Measurements from ENCODE around the gene DUOXA1.
"Not testable (repeated sequence)": the region's sequence is repeated elsewhere in the genome, so short reads cannot be mapped to it uniquely, and the experiment has no call there.

Gene DUOXA1

DNA sequence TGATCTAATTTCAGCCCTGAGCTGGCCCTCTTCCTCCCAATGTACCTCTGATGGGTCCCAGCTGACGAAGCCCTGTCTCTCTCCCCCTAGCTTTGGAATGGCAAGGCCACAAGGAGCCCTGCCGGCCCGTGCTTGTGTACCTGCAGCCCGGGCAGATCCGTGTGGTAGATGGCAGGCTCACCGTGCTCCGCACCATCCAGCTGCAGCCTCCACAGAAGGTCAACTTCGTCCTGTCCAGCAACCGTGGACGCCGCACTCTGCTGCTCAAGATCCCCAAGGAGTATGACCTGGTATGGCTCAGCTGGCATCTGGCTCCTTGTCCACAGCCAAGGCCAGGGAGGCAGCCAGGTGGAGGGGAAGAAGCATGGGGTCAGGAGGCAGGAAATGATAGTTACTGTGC lies 14.3 kb upstream of the DUOXA1 start:
- TF ChIP-seq ZNF274 (IDR thresholded peaks at IDR 0.05; ENCODE audit: low read depth, low read length): no peak
- no peak overlapping the region for H3K4me3 ChIP-seq (ENCODE audit: low read length)

DNA sequence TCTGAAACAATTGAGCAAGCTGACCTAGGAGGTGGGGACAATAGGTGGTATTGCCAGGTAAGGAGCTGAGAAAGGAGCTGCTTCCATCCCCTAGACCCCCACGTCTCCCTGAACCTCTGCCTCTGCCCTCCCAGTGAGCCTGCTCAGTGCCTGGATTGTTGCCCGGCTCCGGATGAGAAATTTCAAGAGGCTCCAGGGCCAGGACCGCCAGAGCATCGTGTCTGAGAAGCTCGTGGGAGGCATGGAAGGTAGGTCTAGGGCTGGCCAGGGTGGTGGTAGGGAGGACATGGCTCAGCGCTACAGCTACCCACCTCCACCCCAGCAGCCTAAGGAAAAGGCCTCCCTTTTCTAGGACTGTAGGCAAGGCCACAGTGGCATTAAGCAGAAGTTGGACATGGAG lies 13.4 kb upstream of the DUOXA1 start:
- no peak overlapping the region for H3K4me3 ChIP-seq (ENCODE audit: low read length)
- TF ChIP-seq ZNF274 (IDR thresholded peaks at IDR 0.05; ENCODE audit: low read depth, low read length): no peak

DNA sequence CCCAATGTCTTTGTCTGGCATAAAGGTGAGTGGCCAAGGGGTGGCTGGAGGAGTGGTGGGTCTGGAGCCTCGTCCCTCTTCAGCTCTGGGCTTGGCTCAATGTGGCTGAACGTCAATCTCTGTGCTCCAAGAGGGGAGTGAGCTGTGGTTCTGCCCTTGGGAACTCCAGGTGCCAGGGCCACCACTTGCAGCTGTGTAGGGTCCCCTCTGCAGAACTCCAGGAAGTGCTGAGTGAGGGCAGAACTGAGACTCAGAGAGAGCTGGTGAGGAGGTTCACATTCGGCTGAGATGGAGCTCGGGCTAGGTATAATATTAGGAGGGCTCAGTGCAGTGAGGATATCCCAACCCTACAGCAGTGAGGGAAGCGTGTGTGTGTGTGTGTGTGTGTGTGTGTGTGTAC lies 11.7 kb upstream of the DUOXA1 start:
- H3K4me3 ChIP-seq (ENCODE audit: low read length): no peak overlapping the region
- no peak for TF ChIP-seq ZNF274 (IDR thresholded peaks at IDR 0.05; ENCODE audit: low read depth, low read length)

DNA sequence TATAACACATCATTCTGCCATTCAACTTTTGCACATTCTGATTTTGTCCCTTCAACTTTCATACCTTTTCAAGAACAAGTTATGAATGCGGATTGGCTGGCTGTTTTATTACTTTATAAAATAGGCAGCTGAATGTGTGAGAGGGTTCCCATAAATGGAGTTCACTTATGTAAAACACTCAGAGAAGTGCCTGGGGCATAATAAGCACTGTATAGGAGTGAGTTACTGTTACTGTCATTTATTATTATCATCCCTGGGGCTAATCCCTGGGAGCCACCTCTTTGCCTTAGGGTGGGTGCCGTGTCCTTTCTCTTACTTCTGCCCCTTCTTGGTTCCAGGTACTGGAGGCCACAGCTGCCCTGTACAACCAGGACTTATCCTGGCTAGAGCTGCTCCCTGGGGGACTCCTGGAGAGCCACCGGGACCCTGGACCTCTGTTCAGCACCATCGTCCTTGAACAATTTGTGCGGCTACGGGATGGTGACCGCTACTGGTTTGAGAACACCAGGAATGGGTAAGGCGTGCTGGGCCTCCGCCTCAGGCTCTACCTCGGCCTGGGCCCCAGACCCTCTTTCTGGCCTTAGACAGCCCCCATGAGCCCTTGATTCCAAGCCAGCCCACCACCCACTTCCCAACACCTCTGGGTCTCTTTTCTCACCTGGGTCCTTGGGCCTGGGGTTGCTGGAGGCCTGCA lies 11.0 kb upstream of the DUOXA1 start:
- no peak for TF ChIP-seq ZNF274 (IDR thresholded peaks at IDR 0.05; ENCODE audit: low read depth, low read length)
- no peak overlapping the region for H3K4me3 ChIP-seq (ENCODE audit: low read length)

DNA sequence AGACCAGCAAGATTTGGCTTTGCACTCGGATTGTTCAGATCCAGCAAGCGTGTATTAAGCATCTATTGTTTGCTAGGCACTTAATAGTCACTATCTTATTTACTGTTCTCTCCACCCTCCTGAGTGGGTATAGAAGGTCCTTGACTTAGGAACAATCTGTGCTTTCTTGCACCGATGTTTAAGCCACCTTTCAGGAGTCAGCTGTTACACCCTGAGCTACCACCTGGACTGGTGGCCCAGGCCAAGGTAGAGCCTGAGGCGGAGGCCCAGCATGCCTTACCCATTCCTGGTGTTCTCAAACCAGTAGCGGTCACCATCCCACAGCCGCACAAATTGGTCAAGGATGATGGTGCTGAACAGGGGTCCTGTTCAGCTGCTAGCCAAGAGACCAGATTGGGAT lies 10.1 kb upstream of the DUOXA1 start:
- TF ChIP-seq ZNF274 (IDR thresholded peaks at IDR 0.05; ENCODE audit: low read depth, low read length): no peak
- no peak overlapping the region for H3K4me3 ChIP-seq (ENCODE audit: low read length)

DNA sequence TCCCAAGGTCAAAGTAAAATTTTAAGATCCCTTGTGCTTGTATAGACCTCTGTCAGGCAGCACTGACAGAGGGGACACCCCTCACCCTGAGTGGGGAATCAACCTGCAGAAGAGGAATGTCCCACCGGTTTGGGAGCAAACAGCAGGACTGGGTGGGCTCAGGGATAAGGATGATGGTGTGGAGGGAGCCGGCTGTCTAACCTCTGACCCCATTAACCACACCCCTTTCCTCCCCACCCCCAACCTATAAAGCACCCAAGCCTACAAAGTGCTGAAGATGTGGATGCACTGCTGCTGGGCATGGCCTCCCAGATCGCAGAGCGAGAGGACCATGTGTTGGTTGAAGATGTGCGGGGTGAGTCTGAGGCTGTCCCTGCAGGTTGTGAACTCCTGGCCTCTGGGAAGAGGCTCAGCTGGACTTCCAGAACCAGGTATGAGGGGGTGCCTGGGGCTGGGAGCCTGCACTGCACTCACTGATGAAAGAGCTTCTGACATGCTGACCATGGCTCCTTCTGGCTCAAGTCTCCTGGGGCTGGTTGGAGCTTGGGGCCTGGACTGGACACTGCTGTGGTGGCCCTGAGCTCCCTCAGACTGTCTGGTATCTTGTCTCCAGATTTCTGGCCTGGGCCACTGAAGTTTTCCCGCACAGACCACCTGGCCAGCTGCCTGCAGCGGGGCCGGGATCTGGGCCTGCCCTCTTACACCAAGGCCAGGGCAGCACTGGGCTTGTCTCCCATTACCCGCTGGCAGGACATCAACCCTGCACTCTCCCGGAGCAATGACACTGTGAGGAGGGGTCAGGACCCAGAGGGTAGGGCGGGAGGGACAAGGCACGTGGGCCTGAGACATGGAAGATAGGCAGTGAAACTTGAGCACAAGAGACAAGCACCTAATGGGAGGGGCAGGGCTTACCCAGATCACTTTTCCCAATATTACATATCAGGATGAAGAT lies 9.4 kb upstream of the DUOXA1 start:
- no peak for TF ChIP-seq ZNF274 (IDR thresholded peaks at IDR 0.05; ENCODE audit: low read depth, low read length)
- H3K4me3 ChIP-seq (ENCODE audit: low read length): no peak overlapping the region

DNA sequence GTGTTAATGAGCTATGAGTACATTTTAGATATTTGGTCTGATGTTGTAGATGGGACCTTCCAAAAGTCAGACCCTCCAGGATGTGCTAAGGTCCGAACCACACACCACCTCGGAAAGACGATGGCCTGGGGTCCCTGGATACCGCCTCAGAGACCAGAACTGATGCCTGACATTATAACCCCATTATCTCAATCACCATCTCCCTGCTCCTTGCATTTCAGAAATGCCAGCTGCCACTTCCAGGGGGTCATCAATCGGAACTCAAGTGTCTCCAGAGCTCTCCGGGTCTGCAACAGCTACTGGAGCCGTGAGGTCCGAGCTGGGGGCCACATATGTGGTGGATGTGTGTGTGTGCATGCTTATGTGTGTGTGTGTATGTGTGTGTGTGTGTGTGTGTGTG lies 8.0 kb upstream of the DUOXA1 start:
- TF ChIP-seq ZNF274 (IDR thresholded peaks at IDR 0.05; ENCODE audit: low read depth, low read length): no peak

DNA sequence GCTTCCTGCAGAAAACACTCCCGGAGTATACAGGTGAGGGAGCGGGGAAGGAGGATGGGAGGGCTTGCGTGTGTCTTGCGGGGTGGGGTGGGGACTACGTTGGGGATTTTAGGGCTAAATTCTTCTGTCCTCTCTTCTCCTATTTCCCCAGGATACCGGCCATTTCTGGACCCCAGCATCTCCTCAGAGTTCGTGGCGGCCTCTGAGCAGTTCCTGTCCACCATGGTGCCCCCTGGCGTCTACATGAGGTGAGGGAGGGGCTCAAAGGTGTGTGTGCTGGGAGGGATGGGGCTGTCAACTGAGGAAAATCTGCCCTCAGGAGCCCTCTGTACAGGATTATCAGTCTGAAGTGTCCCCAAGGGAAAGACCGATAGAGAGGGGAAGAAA lies 6.7 kb upstream of the DUOXA1 start:
- H3K4me3 ChIP-seq (ENCODE audit: low read length): no peak overlapping the region
- TF ChIP-seq ZNF274 (IDR thresholded peaks at IDR 0.05; ENCODE audit: low read depth, low read length): no peak

More for the DNA sequence above, 8.0 kb upstream of the DUOXA1 start:
- no peak overlapping the region for H3K4me3 ChIP-seq (ENCODE audit: low read length)

DNA sequence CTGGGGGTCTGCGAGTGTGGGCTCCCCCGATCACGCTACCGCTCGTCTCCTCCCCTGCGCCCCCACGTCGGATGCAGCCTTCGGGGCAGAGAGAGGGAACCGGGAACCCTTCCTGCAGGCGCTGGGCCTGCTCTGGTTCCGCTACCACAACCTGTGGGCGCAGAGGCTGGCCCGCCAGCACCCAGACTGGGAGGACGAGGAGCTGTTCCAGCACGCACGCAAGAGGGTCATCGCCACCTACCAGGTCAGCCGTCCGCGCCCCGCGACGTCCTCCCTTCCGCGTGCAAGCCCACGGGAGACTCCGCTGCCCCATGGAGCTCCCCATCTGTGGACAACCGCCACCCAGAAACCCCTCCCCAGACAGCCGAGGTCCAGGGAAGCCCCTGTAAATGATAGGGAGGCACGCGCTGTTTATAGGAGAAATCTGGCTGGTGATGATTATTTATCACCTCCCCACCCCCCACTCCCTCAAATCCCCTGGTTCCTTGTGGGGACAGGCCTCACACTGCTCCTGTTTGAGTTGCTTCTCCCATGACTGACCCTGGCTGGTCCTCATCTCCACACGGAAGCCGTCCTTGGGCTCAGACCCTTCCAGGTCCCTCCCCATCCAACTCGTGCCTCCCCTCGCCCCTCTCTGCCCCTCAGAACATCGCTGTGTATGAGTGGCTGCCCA lies 6.2 kb upstream of the DUOXA1 start:
- not testable (repeated sequence) for H3K4me3 ChIP-seq (ENCODE audit: low read length)

DNA sequence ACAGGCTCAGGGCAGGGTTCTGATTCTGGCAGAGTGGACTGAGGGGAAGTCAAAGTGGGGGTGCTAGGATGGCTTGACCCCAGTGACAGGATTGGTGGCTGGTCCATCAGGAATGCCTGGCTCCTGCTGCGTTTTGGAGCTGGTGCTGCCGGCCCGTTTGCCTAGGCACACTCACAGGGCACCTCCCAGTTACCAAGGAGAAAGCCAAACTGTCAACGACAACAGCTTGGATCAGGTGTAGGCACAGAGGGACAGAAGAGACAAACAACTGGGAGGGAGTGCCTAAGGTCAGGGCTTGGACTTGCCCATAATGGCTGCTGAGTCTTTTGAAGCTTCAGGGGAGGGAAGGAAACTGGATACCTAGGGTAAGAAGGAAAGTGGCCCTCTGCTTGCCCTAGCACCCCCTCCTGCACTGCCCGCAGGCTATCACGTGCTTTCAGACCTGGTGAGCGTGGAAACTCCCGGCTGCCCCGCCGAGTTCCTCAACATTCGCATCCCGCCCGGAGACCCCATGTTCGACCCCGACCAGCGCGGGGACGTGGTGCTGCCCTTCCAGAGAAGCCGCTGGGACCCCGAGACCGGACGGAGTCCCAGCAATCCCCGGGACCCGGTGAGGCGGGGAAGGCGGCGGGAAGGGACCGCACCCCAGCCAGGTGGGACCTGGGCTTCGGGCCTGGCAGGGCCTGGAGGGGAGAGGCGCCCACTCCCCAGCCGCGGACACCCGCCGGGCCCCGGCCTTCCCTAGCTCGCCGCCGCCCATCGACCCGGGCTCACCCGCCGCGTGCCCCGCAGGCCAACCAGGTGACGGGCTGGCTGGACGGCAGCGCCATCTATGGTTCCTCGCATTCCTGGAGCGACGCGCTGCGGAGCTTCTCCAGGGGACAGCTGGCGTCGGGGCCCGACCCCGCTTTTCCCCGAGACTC lies 5.3 kb upstream of the DUOXA1 start:
- no peak overlapping the region for H3K4me3 ChIP-seq (ENCODE audit: low read length)
- TF ChIP-seq ZNF274 (IDR thresholded peaks at IDR 0.05; ENCODE audit: low read depth, low read length): no peak

DNA sequence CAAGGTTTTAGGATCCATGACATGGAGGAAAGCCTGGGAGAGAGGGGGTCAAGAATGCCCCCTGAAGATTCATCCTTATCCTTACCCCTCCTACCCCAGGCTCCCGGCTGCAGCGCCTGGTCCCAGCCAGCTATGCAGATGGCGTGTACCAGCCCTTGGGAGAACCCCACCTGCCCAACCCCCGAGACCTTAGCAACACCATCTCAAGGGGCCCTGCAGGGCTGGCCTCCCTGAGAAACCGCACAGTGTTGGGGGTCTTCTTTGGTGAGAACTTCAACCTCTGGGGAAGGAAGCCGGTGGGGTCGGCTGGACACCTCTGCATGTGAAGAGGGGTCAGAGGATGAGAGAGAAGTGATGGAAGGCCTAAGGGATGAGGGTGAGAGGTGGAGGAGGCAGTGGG lies 4.4 kb upstream of the DUOXA1 start:
- no peak overlapping the region for H3K4me3 ChIP-seq (ENCODE audit: low read length)
- no peak for TF ChIP-seq ZNF274 (IDR thresholded peaks at IDR 0.05; ENCODE audit: low read depth, low read length)

DNA sequence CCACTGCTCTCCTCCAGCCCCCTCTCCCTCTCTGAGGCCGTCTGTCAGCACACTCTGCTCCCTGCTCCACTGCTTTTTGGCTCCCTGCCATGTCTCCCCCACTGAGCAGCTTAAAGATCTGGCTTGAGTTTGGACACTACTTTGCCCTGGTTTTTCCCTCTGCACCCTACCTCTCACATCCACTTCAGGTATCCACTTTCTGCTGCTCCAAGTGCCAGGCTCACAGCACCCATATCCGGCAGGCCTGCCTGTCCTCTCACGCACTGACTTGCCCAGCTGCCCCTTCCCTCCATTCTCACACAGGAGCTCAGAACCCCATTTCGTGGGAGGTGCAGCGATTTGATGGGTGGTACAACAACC lies 3.9 kb upstream of the DUOXA1 start:
- no peak for TF ChIP-seq ZNF274 (IDR thresholded peaks at IDR 0.05; ENCODE audit: low read depth, low read length)
- no peak overlapping the region for H3K4me3 ChIP-seq (ENCODE audit: low read length)

DNA sequence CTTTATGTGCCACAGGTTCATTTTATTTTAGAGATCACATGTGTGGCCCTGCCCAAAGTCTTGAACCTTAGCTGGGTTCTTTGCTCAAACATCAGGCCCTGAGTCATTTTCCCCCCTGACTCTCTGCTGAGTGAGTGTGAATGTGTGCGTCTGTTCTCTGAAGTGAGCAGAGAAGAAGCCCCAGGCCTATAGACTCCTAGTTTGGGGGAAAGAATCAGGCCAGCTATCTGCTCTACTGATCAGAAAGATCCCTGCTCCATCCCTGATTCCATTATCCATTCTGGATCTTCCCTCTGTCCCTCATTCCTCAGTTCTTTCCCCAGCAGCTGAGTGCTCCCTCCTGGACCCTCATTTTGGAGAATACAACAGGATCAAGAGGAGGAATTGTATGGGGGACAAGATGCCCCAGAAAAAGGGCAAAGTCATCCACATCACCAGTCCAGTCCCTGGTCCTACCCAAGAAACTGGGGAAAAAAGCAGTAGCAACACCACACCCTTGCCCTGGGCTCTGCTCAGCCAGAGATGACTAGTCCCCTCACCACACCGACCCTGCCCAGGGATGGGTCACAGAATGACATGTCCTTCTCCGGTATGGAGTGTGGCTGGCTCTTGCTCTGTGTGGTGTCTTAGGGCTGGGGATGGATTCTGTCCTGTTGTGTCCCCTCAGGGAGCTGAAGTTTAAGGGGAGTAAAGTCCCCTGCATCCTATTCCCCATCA lies 3.3 kb upstream of the DUOXA1 start:
- no peak overlapping the region for H3K4me3 ChIP-seq (ENCODE audit: low read length)
- TF ChIP-seq ZNF274 (IDR thresholded peaks at IDR 0.05; ENCODE audit: low read depth, low read length): no peak

Measured in GM08714 (cell line).